Measurements from ENCODE around the gene HEBP2.

The HEBP2 gene

DNA sequence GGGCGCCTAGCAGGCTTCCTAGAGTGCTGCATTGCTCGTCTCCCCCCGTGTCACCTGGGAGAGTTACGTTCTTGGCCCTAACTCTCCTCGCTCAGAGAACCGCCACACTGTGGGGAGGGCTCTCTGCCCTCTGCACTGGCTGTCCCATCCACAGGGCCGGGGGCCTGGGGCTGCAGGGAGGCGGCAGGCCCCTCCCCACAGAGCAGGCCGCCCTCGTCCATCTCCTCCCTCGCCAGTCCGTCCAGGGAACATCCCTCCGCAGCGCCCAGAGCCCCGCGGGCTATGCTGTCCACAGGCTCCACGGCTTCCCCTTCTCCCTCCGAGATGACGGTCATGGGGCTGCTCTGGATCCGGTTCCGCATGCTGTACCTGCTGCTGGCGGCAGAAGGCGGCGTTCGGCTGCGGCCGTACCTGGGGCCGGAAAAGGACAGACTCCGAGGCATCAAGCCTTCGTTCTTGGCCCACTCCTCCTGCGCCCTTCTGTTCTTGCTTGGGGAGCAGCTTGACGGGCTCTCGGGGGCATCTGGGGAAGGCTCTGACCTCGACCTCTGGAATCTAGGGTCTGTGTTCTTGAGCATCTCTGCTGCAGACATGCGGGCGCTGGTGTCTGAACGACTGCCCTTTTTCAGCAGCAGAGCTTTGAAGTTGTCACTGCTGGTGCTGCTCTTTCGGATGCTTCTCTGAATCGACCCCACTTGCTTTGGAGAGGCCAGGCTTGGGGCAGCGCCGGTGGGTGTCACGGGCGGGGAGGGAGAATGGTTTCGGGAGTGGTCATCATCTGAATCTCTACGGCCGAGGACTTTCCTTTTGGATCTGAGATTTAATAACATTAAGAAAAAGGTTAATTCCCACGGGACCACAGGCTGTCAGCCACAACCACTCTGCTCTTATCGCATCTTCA, 20.2 kb downstream of the HEBP2 start:
- no peak for DNase-seq (ENCODE audit: low spot score)

DNA sequence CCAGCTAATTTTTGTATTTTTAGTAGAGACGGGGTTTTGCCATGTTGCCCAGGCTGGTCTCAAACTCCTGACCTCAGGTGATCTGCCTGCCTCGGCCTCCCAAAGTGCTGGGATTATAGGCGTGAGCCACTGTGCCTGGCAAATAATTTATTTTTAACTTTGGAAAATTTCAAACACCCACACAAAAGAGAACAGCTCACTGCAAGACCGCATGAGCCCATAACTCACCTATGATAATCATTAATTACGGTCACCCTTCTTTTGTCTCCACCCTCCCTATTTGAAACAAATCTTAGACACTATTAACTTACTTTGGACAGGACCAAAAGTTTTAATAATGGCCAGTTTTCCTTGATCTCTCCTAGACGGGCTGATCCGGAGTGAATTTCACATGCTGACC, 21.2 kb downstream of the HEBP2 start:
- DNase-seq (ENCODE audit: low spot score): peak; percentile 63

DNA sequence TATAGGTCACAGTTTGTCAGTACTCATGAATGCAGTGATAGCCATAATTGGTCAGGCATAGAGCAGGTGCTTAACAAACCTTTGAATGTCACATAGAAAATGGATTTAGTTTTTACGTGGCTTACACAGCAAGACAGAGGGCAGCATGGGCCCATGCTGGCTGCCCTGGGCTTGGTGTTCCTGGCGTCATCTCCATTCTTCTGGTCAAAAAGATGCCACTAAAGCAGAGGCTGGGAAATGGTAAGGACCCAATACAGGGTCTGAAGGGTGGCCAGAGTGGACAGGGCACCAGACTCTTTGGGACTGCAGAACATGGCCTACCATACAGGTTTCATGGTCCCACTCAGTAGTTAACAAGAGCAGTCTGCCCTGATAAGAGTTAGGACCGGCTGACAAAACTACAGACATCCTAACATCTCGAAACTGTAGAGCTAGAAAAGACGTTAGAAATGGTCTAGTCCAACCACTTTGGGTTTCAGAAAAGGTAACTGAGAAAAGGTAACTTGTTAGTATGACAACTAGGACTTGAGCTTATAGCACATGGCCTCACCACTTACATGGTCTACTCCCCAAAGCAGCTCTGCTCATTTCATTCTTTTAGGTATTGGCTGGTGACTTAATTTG, 22.6 kb downstream of the HEBP2 start:
- no peak for DNase-seq (ENCODE audit: low spot score)

DNA sequence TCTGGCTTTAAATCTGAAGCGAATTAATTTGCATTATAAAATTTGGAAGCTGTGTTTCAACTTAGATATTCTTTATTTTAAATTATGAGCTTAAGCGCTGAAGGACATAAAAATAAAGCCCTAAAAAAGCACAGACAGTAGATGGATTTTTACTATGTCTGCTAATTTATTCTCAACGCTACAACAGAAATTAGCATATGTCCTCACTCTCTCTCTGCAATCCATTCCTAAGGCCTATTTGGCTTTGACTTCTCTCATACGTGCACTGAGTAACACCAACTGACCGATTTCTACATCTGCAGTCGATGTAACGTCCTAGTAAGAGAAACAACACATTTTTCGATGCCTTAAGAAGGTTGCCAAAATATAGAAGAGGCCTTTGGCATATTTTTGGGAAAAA, 23.7 kb downstream of the HEBP2 start:
- DNase-seq (ENCODE audit: low spot score): no peak

DNA sequence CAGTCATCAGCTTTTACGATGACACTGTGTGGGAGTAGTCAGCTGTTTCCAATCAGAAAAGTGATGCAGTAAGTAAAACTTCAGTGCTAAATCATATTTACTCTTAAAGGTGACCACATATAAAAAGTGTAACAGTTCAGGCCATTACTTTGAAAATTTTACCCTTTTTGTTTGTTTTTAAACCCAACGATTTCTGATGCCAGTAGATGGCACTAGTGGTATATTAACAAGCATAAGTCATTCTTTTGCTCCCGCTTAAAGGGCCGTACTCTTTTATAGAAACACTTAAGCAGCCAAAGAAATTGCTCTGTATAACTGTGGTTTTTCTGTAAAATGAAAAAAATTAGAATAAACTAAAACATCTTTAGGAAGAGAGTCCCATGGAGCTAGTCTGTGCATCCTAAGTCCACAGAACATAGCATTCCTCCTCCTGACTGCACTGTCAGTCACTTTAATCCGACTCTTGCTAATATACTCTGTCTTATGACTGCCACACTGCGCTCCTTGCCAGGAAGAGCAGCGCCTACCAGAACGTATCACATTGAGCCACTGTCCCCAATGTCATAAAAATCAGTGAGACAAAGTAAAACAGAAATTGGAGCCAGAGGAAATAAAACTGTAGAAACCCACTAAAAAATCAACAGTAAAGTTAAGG, 25.0 kb downstream of the HEBP2 start:
- DNase-seq (ENCODE audit: low spot score): peak; percentile 68

DNA sequence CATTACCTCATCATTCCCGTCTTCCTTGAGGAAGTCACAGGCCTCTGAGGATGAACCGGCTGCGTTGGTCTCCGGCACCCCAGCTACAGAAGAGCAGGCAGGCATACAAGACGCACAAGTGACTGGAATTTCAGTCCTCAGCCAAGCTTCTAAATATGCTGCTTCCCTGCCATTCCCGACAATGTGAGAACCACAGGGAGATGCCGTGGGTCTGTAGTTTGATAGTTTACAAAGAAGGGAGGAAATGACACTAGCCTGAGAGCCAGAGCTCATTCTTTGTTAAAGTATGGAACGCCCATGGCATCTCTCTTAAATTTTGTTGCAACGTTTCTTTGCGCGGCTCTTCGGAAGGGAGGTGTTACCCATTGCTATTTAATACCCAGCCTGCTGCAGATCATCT, 25.7 kb downstream of the HEBP2 start:
- no peak for DNase-seq (ENCODE audit: low spot score)

DNA sequence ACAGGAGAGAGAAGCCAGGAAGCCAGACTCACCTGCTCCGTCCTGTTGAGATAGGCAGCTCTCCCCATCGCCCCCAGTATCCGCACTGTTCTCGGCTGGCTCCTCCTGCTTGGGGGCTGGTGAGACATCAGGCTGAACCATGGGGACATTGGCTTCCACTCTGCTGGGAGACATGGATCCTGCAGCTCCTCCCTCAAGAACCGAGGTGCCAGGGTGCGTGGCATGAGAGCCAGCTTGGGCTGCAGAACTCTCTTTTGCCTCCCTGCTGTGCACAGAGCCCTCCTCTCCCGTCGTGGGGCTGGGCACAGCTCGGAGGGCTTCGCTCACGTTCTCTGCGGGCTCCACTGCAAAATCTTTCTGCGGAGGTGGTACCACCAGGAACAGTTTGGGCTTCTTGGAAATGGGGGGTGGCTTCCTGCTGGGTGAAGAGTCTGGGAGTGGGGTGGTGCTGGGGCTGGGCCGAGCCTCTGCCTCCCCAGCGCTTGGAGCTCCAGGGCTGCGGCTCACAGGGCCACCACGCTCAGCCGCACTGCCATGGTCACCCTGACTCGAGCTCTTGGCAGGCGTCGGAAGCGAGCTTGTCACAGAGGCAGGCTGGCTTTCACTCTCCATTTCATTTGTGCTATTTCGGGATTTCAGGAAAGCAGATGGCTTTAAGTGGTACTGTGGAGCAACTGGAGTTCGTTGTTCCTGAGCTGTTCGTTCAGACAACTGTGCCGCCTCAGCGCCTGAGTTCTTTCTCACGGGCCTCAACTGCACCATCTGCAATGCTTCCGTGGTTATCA, 26.5 kb downstream of the HEBP2 start:
- DNase-seq (ENCODE audit: low spot score): no peak

DNA sequence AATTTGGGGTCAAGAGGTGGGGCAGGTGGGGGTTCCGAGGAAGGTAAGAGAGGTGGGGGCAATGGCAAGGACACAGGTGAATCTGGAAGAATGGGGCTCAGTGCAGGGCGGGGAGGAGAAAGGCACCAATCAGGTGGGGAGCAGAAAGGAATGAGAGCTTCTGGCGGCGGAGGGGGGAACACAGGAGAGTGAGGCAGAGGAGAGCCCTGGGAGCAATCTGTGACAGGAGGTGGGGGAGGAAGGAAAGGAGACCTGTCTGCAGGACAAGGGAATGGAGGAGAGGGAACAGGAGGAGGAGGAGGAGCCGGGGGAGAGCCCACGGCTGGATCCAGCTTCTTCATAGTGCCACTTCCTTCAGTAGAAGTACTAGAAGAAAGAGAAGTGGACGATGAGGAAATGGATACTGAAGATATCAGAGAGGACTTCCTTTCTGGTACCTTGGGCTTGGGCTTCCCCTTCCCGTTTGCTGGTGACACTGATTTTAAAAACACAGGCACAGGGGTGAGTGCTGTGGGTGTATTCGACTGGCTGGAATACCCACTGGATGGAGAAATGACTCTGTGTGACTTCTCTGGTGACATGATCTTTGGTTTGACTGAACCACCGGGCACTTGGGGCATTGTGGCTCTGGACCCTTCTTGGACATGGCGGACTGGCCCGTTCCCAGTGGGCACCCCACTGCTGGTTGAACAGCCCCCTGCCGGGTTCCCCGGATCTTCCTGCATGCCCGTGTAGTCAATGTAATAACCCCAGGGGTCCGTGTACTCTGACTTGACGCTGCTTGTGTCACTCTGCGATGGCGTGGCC, 27.4 kb downstream of the HEBP2 start:
- no peak for DNase-seq (ENCODE audit: low spot score)

DNA sequence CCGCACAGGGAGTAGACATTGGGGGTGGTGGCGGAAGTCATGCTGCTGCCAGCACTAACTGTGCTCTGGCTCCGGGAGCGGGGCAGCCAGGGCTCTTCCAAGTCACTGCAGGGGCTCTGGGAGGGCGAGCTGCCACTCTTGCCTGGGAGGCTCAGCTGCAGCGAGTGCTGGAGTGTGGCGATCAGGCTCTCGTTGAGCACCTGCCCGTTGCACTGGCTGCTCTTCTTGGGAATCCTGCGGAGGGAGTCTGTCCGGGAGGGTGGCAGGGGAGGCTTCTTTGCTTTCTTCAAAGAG, 28.0 kb downstream of the HEBP2 start:
- DNase-seq (ENCODE audit: low spot score): no peak

DNA sequence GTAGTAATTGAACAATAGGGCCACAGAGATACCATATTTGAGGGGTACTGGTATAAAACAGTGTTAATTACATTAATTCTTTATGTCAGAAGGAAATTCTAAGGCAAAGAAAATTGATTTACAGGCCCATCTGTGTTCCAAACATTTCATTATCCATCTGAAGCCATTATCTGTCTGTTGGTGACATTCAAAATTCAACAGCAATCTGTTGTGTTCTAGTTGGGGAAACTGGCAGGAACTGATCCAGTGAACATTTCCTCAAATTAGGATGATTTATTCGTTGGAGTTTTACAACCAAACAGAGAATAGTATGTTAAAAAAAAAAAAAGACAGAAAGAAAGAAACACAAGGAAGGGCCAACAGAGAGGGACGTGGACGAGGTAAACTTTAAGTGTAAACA, 30.1 kb downstream of the HEBP2 start:
- DNase-seq (ENCODE audit: low spot score): no peak

DNA sequence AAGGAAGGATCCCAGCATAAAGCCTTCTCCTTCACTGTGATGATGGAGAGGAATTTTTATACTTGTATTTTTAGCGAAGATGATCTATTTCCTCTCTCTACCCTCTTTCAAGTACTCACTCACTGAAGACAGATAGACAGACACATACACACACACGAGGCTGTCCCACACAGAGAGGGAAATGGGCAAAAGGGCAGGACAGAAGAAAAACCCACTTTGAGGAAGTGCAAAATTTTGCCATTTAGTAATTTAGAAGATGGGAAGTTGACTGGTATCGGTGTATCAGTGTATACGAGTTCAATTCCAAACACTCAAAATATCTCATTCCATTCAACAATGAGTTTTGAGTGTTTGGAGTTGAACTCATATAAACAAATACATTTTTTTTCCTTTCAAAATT, 30.9 kb downstream of the HEBP2 start:
- no peak for DNase-seq (ENCODE audit: low spot score)

DNA sequence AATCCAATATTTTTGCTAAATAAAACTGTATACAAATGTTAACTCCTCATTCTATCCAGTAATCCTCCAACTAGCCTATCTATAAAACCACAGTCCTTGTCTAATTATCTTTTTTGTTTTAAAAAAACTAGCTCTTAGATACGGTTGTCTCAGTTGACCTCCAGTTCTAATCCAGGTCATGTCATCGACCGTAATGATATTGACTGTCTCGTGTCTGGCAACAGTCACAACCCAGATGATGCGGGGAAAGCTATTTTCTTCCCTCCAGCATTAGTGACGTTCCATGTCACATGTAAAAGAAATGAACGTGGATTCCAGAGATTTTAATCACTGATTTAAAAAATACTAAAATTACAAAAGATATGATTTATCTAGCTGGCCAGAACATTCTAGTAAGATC, 35.5 kb downstream of the HEBP2 start:
- no peak for DNase-seq (ENCODE audit: low spot score)

DNA sequence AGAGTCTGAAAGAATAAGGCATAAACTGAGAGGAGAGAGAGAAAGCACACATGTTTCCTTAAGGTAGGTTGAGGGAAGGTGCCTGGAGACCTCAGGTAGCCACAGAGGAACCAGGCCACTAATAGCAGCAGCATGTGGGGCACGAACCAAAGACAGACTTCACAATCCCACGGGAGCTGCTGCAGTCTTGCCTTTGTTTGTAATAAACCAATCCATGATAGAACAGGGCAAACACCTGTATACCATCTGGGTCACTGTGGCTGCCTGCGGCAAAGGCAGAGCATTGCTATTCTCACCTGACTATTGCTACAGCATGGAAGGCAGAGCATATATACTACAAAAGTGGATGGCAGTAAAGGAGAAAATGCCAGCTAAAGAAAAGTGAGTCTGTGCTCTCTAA, 36.3 kb downstream of the HEBP2 start:
- no peak for DNase-seq (ENCODE audit: low spot score)

DNA sequence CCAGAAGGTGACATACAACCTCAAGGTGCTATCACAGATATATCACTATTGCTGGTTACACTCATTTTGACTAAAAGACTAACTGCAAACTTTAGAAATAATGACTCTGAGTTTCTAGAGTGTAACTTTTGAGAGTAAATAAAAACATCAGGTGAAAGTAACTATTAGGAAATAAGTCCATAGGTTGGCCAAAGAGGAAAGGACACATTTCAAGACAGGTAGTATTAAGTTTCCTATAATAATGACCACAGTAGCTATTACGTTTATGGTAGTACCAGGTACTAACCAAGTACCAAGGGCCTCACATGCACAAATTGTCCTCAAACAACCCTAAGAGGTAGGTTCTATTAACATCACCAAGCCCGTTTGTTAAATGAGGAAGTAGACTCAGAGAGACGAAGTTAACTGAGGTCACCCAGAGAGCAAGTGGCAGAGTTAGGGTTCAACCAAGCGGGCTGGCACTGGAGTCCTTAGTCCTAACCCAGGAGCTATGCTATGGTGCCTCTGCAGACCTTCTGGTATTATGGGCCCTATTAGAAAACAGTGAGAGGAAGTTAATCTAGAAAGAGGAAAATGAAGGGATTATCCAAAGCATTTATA, 36.8 kb downstream of the HEBP2 start:
- DNase-seq (ENCODE audit: low spot score): no peak

DNA sequence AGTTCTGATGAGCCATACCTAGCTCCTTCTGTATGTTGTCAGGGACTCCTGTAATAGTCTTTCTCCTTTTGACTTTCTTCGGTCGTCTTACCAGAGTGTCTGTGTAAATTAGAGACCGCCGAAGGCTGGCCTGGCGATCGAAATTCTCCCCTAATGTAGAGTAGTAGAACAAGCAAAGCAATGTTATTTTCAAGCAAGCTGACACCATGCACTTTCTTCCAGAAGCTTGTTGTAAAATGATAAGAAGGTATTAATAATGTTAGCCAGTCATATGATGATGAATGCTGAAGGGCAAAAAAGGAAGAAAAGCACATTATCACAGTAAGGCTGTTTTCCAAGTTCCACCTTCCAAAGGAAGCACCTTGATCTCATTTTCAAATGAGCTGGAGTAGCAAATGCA, 37.9 kb downstream of the HEBP2 start:
- no peak for DNase-seq (ENCODE audit: low spot score)

DNA sequence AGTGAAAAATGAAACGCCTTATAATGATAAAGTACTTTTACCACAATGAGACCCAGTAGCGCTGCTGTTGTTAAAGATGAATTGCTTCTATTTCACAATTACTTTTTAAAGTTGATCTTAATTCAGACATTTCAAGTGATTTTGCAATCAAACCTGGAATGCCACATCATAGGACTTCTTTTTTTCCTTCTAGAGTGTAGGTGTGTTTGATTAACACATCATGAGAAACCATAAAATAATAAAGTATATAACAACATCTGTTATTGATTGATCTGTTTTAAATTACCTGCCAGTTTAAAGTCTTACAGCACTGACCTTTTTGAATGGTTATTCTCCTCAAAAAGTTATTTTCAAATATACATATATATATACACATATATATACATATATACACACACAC, 38.6 kb downstream of the HEBP2 start:
- no peak for DNase-seq (ENCODE audit: low spot score)

DNA sequence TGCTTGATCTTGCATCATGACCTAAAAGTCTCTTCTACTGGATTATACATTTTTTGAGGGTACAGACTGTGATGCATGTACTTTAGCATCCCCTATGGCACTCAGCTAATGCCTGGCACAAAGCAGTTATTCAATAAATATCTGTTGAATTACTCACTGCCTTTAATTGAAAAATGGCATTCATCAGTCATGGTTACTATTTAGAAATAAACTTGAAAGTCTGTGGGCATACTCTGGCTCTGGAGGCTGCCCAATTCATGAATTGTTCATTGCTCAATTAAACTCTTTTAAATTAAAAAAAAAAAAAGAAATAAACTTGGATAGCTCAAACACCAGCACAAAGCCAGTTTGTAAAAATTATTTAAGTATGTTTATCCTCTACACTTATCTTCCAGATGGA, 40.0 kb downstream of the HEBP2 start:
- peak; percentile 12 for DNase-seq (ENCODE audit: low spot score)

DNA sequence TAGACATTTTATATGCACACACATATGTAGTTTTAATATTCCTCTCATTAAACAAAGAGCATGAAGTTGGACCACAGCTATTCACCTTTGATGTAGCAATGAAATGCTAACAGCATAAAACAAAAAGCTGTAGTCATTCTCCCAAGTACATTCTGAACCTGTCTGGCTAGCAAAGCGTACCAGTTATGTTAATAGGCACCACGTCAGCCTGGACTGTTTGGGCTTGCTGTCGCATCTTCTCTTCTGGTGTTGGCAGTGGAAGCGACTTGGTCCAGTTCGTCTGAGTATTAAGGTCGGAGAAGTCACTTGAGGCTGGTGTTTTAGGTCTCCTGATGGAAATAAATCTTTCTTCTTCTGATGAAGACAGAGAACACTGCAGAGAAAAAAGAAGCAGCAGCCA, 42.8 kb downstream of the HEBP2 start:
- DNase-seq (ENCODE audit: low spot score): no peak

DNA sequence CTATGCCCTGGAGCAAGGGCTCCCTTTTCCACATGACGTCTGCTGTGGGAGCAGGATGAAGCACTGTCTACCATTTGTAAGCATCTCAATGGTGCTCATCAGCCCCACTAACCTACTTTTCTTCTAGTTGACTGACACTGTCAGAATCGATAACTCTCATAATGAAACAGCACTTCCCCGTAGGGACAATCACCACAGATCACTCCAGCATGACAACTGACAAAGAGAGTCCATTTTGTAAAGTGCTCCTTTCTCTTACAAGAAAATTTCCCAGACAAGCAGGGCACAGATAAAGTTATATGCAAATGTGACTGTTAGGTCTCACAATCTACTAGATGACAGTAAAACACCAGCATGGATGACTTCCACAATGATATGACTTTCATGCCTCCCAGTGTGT, 46.4 kb downstream of the HEBP2 start:
- no peak for DNase-seq (ENCODE audit: low spot score)

DNA sequence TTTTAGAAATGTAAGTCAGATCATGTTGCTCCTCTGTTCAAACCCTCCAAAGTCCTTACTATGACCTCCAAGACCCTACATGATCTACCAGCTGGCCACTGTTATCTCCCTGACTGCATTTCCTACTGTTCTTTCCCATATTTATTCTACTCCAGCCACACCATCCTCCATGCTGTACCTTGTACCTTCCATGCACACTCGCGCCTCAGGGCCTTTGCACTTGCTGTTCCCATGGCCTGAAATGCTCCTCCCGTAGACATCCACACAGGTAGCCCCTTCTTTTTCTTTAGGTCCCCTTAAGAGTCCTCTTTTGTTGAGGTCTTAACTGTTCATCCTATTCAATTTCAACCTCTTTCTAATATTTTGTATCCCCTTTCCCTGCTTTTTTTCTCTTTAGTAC, 47.0 kb downstream of the HEBP2 start:
- DNase-seq (ENCODE audit: low spot score): no peak

DNA sequence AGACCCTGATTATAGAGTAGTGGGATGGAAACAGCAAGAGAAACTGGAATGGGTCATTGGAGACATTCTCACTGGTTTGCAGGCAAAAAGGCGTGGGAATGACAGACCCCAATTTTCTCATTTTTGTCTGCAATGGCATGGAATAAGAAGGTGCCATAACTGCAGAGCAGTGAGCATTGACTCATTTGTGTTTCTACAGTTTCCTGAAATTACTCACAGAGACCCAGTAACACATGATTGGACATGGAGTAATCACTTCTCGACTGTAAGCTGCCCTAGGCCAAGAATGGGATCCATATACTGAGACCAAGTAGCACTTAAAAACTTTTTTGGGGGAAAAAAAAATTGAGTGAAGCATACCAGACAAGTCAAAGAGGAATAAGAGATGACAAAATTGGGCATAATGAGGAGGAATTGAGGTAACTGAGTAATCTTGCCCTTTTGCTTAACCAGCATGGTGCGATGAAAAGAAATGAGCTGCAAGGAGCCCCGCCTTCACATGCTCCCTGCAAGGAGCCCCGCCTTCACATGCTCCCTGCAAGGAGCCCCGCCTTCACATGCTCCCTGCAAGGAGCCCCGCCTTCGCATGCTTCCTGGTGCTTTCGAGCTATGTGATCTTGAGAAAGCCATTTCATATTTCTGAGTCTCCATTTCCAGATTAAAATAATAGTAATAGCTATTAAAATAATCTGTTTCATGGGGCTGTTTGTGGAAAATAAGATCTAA, 51.1 kb downstream of the HEBP2 start:
- peak; percentile 85 for DNase-seq (ENCODE audit: low spot score)
